NCI-H2081 (cell line): ENCODE results near the gene ATG2A.
A peak's percentile ranks its signal among the peaks of the same experiment; 100 is the strongest.

ENCODE experiments used
- DNase-seq, 2 experiments: peaks; one replicate each; lab custom pipeline; 2025; lab: John Stamatoyannopoulos, UW

Gene ATG2A

GRCh38 chr11:64885367-64886286, 31.4 kb downstream of the ATG2A start:
- DNase-seq, result no peak

GRCh38 chr11:64884019-64884418, 33.0 kb downstream of the ATG2A start:
- DNase-seq, result no peak

DNA sequence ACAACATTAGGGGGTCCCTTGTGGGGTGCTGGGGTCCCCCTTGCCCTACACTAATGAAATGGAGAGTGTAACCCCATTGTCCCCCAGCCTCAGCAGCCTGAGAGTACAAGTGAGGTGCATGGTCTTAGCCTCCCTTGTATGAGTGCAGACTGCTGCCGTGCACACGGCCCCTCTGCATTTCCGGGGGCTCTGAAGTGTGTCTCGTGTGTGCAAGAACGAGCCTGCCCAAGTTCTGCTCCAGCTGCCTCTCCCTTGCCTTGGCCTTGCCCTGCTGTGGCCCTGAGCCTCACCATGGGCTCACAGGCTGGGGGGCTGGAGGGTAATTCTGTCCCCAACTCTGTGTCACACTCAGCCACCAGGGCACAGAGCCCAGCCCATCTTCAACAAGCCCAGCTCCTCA, 33.4 kb downstream of the ATG2A start:
- DNase-seq, result no peak

- DNase-seq, result no peak
Observed at GRCh38 chr11:64882243-64882642, 34.8 kb downstream of the ATG2A start.

- no peak for DNase-seq
Observed at GRCh38 chr11:64881476-64881875, 35.5 kb downstream of the ATG2A start.

DNA sequence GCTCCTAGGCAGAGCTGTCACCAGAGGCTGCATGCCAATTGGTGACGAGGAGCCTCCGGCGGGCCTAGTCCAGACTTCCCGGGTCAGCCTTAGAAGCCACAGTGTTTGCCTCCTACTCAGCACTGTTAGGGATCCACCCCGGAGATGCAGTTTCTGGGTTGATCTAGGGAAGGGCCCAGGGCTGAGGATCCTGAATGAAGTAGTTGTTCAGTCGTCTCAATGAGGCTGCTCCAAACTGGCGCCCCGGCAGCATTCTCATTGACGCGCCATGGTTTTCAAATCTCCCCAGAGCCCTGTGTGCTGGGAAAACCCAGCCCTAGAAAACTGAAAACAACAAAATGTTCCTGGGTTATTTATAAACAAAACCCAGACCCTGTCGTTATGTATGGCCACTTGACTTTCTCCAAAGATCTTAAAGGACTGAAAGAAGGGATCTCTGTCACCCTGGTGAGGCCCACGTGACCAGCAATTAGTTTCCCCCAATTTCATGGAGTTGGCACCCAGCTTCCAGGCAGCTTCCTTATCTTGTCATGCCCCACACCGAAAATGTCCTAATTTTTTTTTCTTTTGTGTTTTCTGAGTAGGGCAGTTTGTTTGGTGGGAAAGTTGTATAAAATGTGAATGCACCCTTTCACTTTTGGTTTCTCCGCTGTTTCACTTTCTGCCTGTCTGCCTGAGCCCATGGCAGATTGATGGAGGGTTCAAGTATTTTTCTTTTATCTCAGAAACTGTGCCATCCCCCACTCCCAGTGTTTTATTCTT, 36.6 kb downstream of the ATG2A start:
- no peak for DNase-seq

DNA sequence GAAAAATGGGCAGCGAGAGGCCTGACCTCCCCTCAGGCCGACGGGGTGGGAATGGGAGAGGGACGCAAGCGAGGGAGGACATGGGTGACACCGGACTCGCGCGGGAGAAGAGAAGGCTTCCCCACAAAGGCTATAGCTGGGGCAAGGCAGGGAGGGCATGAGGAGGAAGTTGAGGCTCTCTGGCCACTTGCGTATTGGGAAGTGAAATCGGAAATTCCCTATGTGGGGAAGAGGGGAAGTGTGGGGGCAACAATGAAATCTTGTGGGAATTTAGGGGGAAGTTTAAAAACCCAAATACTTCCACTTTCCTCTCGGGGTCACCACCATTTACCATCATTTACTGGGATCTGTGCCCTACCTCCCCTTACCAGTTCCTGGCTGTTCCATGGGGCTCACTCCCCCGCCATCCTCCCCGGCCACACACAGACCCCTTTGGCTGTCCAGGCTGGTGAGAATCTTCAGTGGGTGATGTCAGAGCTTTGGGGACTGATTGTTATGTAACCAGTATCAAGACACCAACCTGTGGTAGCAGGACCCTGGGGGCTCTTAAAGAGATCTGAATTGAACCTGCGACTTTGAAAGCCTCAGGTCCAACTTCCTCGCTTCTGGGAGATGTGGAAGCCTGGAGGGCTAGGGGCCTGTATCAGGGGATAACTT, 37.6 kb downstream of the ATG2A start:
- DNase-seq, result no peak

GRCh38 chr11:64878494-64879243, 38.3 kb downstream of the ATG2A start, which contains the start of gene EHD1:
Gene EHD1, minus strand, starts transcription at chr11:64878621. Its CDS starts 157 bp downstream, at chr11:64878464.
- peak; percentile 97 to 99 for DNase-seq

GRCh38 chr11:64878223-64878493, 38.9 kb downstream of the ATG2A start:
- peak in 1 of 2 experiments; percentile 53 for DNase-seq

DNA sequence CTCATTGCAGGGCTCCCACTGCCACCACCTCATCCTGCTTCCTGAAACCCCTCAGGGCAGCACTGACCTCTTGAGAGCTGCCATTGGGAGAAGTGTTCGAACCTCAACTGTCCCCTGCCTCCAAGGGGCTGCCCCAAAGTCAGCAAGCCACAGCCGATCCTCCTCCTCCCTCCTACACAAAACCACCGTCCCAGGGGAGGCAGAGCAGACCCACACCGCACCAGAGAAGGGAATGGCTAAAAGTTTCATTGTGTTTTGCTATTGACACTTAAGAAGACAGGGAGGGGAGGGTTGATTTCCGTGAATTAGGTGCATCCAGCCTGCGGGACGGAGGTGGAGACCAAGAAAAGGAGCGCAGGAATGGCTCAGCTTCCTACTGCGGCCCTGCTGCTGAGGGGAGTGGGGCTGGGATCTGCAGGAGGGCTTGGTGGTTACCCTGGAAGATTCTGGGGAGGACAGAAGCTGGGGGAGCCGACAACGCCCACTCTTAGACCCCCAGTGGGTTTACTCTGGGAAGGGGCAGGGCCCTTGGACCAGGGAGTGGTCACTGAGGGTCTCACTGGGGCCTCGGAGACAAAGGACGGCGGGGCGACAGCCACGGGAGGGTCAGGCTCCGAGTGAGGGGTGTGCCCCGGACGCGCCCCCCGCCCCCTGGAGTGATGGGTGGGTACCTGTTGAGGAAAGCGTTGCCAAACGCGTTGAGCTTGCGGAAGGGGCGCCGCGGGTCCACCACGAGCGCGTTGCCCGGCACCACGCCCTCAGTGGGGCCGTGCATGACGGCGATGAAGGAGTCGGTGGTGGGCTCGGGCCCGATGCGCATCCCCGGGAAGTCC, 39.4 kb downstream of the ATG2A start:
- DNase-seq, result no peak

DNA sequence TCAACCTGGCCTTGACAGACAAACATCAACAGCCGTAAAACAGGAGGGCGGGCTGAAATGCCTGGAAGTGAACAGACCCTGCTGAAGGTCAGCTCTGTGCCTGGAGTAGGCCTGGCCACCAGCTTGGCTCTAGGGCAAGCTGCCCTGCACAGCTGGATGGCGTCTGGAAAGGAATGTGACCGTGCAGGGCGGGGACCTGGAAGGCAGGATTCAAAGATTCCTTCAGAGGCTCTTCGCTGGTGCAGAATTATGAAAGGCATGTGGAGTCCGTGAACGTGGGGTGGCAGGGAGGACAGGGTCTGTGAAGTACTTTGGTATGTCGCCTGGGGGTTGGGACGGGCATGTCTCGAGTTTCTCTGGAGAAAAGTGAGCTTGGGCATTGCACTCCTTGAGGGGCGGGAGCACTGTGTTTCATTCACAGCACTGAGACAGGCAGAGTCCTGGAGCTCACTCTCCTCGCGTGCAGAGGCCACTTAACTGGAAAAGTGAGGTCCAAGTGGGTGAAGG, 40.1 kb downstream of the ATG2A start:
- DNase-seq, result no peak

GRCh38 chr11:64876229-64876750, 40.7 kb downstream of the ATG2A start:
- no peak for DNase-seq

GRCh38 chr11:64875369-64876228, 41.4 kb downstream of the ATG2A start:
- no peak for DNase-seq

GRCh38 chr11:64874308-64875240, 42.4 kb downstream of the ATG2A start:
- DNase-seq, result no peak

- no peak for DNase-seq
Observed at GRCh38 chr11:64872790-64873488, 44.1 kb downstream of the ATG2A start.

DNA sequence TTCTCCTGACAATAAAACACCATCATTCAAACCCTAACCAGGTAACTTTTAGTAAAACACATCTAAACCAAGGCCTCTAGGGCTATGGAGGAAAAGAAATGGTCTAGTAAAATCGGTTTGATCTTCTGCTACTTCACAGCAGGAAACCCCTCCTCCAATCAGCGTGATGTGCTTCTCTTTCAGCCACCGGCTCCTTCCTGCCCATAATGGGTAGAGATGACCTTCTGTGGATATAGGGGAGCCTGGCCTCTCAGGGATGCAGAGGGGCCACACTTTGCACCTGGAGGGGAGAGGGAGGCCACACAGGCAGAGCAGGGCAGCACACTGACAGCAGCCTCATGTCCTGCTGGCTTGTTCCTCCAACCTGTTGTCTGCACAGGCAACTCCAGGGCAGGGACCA, 45.5 kb downstream of the ATG2A start:
- DNase-seq, result no peak

GRCh38 chr11:64870893-64871466, 46.0 kb downstream of the ATG2A start:
- no peak for DNase-seq
